HL-60 (cell line): ENCODE measurements around the gene AKAP6.

Source experiments
- DNase-seq, 2 experiments: peaks; one replicate each; pipeline ENCODE4 v3.0.0-alpha.2; 2010 to 2020; ENCODE audit warnings: low read depth in 1 of 2, low spot score in 1 of 2
- H3K27ac ChIP-seq: fragments of 250-450 bp; sonication (Bioruptor Pico); replicated peaks from 2 replicates; pipeline ENCODE4 v1.5.1; 2020; ENCODE audit warnings: mild to moderate bottlenecking, moderate library complexity
- H3K27me3 ChIP-seq: fragments of 250-450 bp; sonication (Bioruptor Pico); 2 replicates; pipeline ENCODE4 v1.5.1; 2021; ENCODE audit warnings: mild to moderate bottlenecking, moderate library complexity; ENCODE audit not compliant: insufficient read depth, poor library complexity, severe bottlenecking
- H3K4me3 ChIP-seq: replicated peaks from 2 replicates; pipeline ENCODE4 v1.5.1; 2011; ENCODE audit warnings: mild to moderate bottlenecking, control low read depth, low read length; ENCODE audit not compliant: insufficient read depth
- GABPA ChIP-seq: IDR thresholded peaks from 2 replicates; pipeline ENCODE4 v1.6.1; 2012; ENCODE audit warnings: low read depth
- POLR2AphosphoS5 ChIP-seq: IDR thresholded peaks from 2 replicates; pipeline ENCODE4 v1.6.1; 2012; ENCODE audit warnings: low read depth
- REST ChIP-seq: IDR thresholded peaks from 2 replicates; pipeline ENCODE4 v1.6.1; 2012; ENCODE audit warnings: low read depth; ENCODE audit not compliant: insufficient replicate concordance
- SPI1 ChIP-seq: IDR thresholded peaks from 2 replicates; pipeline ENCODE4 v1.6.1; 2012; ENCODE audit warnings: low read depth, mild to moderate bottlenecking, borderline replicate concordance
- TF ChIP-seq, protein P1 (sequence below): IDR thresholded peaks from one replicate; pipeline ENCODE4 v1.5.1; 2011; ENCODE audit warnings: low read length, control low read depth, inconsistent platforms; ENCODE audit not compliant: insufficient read depth

Gene AKAP6

DNA sequence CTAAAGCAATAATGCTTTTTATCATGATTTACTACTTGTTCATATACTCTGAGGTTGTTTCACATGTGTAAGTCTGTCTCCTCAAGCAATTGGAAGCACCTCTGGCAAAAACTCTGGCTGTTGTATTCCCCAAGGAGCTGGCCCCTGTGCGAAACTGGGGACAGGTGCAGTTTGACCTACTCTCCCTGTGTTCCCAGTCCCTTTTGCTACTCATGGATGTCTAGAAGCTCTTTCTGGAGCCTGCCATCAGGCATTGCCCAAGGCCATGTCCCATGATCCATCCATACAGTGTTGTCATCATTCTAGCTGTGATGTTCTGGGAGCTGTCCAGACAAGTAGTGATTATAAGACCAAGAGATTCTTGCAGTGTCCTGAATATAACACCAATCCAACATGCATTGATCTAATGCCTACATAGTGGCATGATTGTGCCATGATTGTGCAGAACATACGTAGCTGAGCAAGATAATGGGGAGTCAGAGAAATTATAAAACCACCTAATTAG lies 14.9 kb downstream of the AKAP6 start:
- TF ChIP-seq POLR2AphosphoS5 (no peak), REST (no peak), GABPA (no peak), SPI1 (no peak)
- TF ChIP-seq, protein P1, sequence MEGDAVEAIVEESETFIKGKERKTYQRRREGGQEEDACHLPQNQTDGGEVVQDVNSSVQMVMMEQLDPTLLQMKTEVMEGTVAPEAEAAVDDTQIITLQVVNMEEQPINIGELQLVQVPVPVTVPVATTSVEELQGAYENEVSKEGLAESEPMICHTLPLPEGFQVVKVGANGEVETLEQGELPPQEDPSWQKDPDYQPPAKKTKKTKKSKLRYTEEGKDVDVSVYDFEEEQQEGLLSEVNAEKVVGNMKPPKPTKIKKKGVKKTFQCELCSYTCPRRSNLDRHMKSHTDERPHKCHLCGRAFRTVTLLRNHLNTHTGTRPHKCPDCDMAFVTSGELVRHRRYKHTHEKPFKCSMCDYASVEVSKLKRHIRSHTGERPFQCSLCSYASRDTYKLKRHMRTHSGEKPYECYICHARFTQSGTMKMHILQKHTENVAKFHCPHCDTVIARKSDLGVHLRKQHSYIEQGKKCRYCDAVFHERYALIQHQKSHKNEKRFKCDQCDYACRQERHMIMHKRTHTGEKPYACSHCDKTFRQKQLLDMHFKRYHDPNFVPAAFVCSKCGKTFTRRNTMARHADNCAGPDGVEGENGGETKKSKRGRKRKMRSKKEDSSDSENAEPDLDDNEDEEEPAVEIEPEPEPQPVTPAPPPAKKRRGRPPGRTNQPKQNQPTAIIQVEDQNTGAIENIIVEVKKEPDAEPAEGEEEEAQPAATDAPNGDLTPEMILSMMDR, result no peak
- Histone ChIP-seq H3K27me3 (no peaks in the 10 kb centered on the region), H3K27ac (no peak overlapping the region), H3K4me3 (no peak overlapping the region)
- no peak for DNase-seq

DNA sequence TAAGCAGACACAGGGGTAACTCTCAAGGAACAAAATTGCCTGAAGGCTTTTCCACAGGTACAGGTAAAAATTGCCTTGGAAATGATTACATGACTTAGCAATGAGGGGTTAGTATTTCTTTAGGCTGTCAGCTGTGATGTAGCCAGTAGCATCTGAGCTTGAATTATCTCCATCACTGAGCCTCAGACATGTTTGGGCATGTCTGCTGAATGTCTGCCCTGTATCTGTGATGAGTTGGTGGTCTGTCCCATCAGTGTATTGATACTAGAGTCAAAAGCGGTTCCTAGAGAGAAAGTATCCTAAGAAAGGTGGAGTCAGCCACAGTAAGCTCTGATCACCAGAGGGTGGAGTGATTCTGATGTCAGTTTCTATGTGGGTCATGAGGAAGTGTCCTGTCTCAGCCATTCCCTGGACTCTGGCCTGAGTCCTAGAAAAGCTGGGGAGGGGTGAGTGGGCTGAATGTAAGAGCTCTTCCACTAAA lies 16.3 kb downstream of the AKAP6 start:
- H3K27ac ChIP-seq, result no peak overlapping the region

DNA sequence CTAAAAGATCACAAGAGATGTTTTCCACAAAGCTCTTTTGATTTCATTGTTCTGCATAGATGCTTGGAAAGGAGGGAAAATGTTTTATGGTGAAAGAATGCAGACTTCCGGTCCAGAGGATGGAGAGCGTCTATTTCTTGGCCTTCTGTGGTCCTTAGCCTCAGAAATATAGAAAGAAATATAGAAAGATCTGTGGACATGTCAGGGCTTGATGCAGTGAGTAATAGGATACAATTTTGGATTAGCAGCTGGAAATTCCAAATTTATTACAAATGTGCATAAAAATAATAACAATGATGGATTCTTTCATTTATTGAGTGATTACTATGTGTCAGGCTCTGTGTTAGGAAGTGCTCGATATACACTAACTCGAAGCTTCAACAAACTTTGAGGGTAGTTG lies 20.2 kb downstream of the AKAP6 start:
- no peak for DNase-seq
- H3K4me3 ChIP-seq, result no peak overlapping the region
- TF ChIP-seq GABPA (no peak), REST (no peak), SPI1 (no peak), POLR2AphosphoS5 (no peak)
- TF ChIP-seq, protein P1, result no peak
- no peak overlapping the region for H3K27ac ChIP-seq
- no peaks in the 10 kb centered on the region for H3K27me3 ChIP-seq

More for the DNA sequence above, 16.3 kb downstream of the AKAP6 start:
- H3K4me3 ChIP-seq, result no peak overlapping the region
- no peaks in the 10 kb centered on the region for H3K27me3 ChIP-seq
- TF ChIP-seq, protein P1, result no peak
- TF ChIP-seq POLR2AphosphoS5 (no peak), SPI1 (no peak), GABPA (no peak), REST (no peak)
- DNase-seq, result no peak
